Measurements from ENCODE around the gene NSG2.
"Not testable (repeated sequence)": the region's sequence is repeated elsewhere in the genome, so short reads cannot be mapped to it uniquely, and the experiment has no call there.

The NSG2 gene

GRCh38 chr5:174101195-174101730 lies 55.8 kb downstream of the NSG2 start:
- DNase-seq, result no peak

GRCh38 chr5:174102574-174102973 lies 57.1 kb downstream of the NSG2 start:
- DNase-seq, result not testable (repeated sequence)

GRCh38 chr5:174106997-174107655 lies 61.6 kb downstream of the NSG2 start:
- DNase-seq, result no peak

GRCh38 chr5:174108745-174109144 lies 63.2 kb downstream of the NSG2 start:
- DNase-seq, result no peak

DNA sequence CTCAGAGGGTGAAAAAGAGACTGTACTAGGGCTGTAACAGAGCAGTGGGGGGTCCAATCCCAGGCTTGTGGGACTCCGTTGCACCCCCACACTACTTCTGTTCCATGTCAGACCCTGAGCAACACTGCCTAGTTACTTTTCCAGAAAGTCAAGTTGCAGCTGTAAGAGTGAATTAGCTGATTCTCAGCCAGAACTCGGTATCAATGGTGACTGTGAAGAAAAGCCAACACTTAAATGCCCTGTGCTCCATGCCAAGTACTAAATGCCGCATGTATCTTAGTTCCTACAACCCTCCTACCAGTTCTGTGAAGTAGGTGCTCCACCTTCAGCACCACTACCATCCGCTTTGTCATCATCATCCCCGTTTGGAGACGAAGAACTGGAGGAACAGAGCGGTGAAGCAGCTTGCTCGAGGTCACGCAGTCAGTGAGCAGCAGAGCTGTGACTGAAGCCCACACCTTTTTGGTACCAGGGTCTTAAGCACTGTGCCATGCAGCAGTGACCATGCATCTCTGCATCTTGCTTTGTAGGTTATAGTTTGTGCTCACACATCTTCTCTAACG lies 64.3 kb downstream of the NSG2 start:
- peak in 1 of 51 donors; percentile 38 for DNase-seq

GRCh38 chr5:174110310-174110709 lies 64.8 kb downstream of the NSG2 start:
- peak in 1 of 51 donors; percentile 33 for DNase-seq

GRCh38 chr5:174111287-174111973 lies 65.9 kb downstream of the NSG2 start:
- peak in 3 of 51 donors; percentile 11 to 23 (median 22) for DNase-seq

GRCh38 chr5:174115226-174115625 lies 69.7 kb downstream of the NSG2 start:
- no peak for DNase-seq

DNA sequence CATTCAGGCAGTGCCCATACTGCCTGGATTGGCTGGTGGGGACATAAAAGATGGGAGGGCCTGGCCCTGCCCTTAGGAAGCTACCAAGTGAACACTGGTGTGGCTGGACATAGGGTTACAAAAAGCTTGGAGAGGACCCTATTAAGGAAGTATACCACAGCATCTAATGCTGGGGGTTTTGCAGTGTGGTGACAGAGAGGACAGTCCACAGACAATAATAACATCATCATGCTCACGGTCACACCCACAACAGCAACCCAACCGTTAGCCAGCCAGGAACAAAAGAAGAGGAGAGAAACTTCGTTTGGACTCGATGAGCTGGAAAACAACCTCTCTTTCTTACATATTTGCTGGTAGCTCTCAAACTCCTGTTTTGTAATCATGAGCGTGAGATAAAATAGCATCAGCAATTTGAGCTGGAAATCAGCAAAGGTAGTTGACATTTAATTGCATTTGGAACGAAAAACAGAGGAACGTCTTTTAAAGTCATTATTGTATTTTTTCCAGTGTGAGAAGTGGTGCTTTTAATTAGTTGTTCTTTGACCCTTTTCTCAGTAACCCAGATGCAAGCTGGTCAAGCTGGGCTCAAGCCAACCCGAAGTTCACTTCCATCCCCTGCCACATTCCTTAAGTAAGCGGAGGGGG lies 73.4 kb downstream of the NSG2 start:
- peak in 1 of 51 donors; percentile 45 for DNase-seq

- peak in 32 of 51 donors; percentile 17 to 77 (median 39) for DNase-seq
Observed at GRCh38 chr5:174119468-174119881, 74.0 kb downstream of the NSG2 start.

- peak in 2 of 51 donors; percentile 34 to 53 for DNase-seq
Observed at GRCh38 chr5:174120401-174121005, 75.0 kb downstream of the NSG2 start.

- no peak for DNase-seq
Observed at GRCh38 chr5:174134545-174134944, 89.0 kb downstream of the NSG2 start.

GRCh38 chr5:174139623-174140022 lies 94.1 kb downstream of the NSG2 start:
- DNase-seq, result no peak

DNA sequence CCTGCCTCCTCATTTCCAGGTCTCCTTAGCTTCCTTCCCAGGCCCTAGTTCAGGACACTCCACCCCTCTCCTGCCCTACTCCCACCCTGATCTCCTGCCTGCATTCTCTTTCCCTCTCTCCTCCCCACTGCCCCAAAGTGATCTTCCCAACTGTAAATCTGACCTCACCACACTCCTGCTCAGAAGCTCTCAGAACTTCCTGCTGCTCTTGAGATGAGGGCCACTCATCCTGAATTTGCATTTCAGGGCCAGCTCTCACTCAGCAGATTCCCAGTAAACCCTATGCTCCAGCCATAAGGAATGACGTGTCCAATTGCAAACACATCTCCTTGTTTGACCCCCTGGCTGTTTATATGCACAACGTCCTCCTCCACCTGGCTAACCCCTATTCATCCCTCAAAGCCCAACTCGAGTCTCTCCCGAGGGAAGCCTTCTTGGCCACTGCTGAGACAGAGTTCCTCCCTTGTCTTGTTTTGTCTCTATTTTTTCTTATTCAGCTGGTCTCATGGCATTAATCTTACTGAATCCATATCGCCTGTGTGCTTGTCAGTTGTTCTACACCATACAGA lies 95.0 kb downstream of the NSG2 start:
- DNase-seq, result no peak

DNA sequence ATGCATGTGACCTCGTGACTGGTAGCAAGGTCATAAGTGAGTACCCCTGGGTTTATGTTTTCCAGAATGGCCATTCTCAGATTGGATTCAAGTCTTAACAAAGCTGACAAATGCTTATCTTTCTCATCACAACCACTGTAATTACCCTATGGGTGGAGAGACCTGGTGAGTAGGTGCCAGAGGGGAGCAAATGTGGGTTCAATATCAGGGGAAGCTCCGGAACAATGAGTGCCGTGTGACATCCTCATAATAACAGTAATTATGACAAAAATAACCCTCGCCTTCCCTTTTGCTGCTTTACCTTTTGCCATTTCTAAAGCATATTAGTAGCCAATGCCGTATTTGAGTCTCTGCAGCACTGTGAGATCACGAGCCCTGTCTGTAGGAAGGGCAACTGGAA lies 95.9 kb downstream of the NSG2 start:
- peak in 1 of 51 donors; percentile 25 for DNase-seq

GRCh38 chr5:174145091-174145490 lies 99.6 kb downstream of the NSG2 start:
- no peak for DNase-seq

DNA sequence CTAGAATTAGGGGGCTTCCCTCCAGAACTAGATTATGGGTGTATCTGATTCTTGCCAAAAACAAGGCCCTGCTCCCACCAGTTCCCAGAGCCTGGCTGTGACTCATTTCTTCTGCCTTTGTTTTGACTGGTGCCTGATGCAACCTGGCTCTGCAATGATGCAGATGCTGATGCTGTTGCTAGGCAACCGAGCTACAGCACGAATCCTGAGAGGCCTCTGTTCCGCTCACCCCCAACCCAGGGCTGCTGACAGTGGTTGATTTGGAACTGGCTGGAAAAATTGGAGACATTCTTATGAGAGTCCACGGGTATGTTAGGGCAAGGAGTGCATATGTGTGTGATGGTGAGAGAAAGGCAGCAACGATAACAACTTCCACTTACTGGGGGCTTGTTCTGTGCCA lies 100.3 kb downstream of the NSG2 start:
- DNase-seq, result peak in 48 of 51 donors; percentile 7 to 93 (median 70)

GRCh38 chr5:174146556-174146955 lies 101.0 kb downstream of the NSG2 start:
- no peak for DNase-seq

GRCh38 chr5:174147012-174147411 lies 101.5 kb downstream of the NSG2 start:
- DNase-seq, result not testable (repeated sequence)

DNA sequence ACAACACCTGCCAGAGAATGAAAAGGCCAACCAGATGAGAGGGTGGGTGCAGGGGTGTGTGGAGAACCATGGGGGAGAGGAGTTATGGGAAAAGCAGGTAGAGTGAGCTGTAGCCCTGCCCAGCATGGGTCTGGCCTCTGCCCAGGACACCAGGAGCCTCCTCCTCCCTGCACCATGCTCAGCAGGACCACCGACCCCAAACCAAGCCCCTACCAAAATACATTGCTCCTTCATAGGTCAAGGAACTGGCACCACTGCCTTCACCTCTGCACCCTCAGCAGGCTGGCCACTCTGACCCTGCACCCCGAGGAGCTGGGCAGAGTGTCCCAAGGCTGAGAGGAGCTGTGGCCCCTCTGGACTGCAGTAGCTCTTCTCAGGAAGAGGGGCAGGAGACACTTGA lies 102.0 kb downstream of the NSG2 start:
- DNase-seq, result no peak

GRCh38 chr5:174148721-174149120 lies 103.2 kb downstream of the NSG2 start:
- no peak for DNase-seq
